Effector memory CD8-positive, alpha-beta T cell (primary cell): ENCODE results near the gene PLCB1.

Experiments
- ATAC-seq: fragments of 150-1000 bp; cut with Tn5 transposase; replicated peaks from 2 replicates; pipeline ENCODE4 v1.10.0; 2021; ENCODE audit warnings: mild to moderate bottlenecking, moderate library complexity
- DNase-seq, 3 experiments: peaks; one replicate each; pipeline ENCODE4 v3.0.0; 2021
- H3K27ac Mint-ChIP-seq, 2 donors: one replicate each; pipeline ENCODE4 v1.8.0; 2022; ENCODE audit warnings: mild to moderate bottlenecking in 2 of 2, mixed read lengths in 2 of 2, moderate library complexity in 2 of 2
- H3K27me3 Mint-ChIP-seq, 2 donors: one replicate each; pipeline ENCODE4 v1.8.0; 2022; ENCODE audit warnings: mixed read lengths in 2 of 2
- H3K36me3 Mint-ChIP-seq: one replicate; pipeline ENCODE4 v1.8.0; 2022; ENCODE audit warnings: mild to moderate bottlenecking, moderate library complexity, mixed read lengths; ENCODE audit not compliant: insufficient read depth
- H3K4me1 Mint-ChIP-seq, 2 donors: one replicate each; pipeline ENCODE4 v1.8.0; 2022; ENCODE audit warnings: low read depth in 2 of 2, mixed read lengths in 2 of 2
- H3K4me3 Mint-ChIP-seq, 2 donors: one replicate each; pipeline ENCODE4 v1.8.0; 2022; ENCODE audit warnings: mild to moderate bottlenecking in 2 of 2, mixed read lengths in 2 of 2, moderate library complexity in 2 of 2
- H3K9me3 Mint-ChIP-seq, 2 donors: one replicate each; pipeline ENCODE4 v1.8.0; 2022; ENCODE audit warnings: mixed read lengths in 2 of 2

The PLCB1 gene

DNA sequence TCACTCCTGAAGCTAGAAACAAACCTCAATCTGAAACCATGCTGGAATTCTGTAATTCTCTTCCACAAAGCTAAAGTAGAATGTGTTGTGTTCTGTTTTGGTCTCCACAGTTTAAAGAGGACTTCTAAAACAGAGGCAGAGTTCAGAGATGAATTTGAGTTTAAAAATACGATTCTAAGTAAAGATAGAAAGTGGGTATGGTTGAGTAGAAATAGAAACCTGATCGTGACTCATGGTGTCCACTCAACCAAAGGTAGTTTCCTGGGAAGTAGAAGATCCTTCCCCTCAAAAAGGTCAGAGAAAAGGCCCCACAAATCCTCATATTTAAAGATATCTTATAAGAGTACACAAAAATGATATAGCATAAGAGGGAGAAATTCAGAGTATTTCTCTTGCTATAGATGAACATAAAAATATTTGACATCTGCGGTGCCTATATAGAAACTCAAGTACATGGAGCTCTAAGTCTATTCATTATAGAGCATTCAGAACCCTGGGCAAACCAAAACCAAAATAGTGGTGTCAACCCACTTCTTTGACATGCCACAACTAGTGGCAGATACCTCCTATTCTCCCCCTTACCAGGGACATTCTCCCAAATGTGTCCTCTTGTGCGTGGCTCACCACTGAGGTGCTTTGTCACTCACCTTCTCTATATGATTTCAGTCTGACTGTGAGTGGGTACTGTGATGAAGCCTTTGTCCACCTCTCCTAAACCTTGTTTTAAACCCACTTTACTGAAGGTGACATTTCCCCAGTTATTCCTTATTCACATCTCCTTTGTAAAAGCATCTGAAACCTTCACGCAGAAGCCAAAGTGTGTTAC is 84.5 kb downstream of the PLCB1 start:
- Mint-ChIP-seq H3K9me3 (no peaks in the 10 kb centered on the region), H3K4me3 (no peak overlapping the region), H3K27ac (no peak overlapping the region), H3K27me3 (no peaks in the 10 kb centered on the region), H3K4me1 (peaks cover 30 to 41% of the 10 kb centered on the region in 2 donors), H3K36me3 (peaks cover 2% of the 10 kb centered on the region)
- DNase-seq (no peak), ATAC-seq (no peak)

DNA sequence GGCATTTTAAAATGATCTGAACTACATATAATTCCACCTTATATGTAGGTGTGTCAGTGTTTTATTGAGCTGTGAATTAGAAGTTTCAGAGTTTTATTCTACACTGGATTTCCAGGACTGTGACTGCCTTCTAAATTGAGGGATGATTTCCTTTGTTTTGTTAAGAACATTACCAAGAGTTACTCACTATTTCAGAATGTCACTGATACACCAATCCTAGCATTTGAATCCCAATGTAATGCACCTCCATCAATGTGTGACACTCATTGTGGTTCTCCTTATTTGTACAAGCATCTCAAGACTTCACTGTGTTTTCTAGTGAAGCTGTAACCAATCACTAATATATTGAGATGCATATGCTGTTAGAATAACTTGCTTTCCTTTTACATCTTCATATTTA is 86.8 kb downstream of the PLCB1 start:
- no peak overlapping the region for H3K27ac Mint-ChIP-seq
- no peaks in the 10 kb centered on the region for H3K27me3 Mint-ChIP-seq
- ATAC-seq: no peak
- no peaks in the 10 kb centered on the region for H3K9me3 Mint-ChIP-seq
- H3K4me3 Mint-ChIP-seq: no peak overlapping the region
- peaks cover 2% of the 10 kb centered on the region for H3K36me3 Mint-ChIP-seq
- no peak for DNase-seq
- H3K4me1 Mint-ChIP-seq: peaks cover 19 to 29% of the 10 kb centered on the region in 2 donors

DNA sequence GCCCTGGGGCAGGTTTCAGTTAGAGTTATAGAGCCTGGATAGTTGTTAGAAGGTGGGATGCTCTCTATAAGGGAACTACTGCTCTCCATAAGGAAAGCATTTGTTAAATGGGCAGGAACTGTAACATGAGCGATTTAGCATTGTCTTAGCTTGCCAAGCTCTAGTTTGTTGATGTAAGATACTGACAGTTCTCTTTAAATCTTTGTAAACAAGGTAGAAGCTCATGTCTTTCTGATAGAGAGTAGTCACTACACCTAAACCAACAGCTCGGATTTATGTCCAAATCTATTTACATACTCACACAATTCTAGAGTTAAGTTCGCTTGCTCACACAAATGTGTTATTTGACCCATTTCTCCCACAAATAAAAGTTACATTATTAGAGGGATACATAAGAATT is 87.3 kb downstream of the PLCB1 start:
- Mint-ChIP-seq H3K27ac (no peak overlapping the region), H3K9me3 (no peaks in the 10 kb centered on the region), H3K27me3 (no peaks in the 10 kb centered on the region), H3K4me3 (no peak overlapping the region), H3K36me3 (peaks cover 2% of the 10 kb centered on the region), H3K4me1 (peaks cover 15 to 23% of the 10 kb centered on the region in 2 donors)
- no peak for DNase-seq
- ATAC-seq: no peak

GRCh38 chr20:8220716-8221115 is 88.7 kb downstream of the PLCB1 start:
- ATAC-seq (no peak), DNase-seq (no peak)
- Mint-ChIP-seq H3K9me3 (no peaks in the 10 kb centered on the region), H3K27me3 (no peaks in the 10 kb centered on the region), H3K36me3 (peaks cover 2% of the 10 kb centered on the region), H3K4me3 (no peak overlapping the region), H3K4me1 (peaks cover 8 to 20% of the 10 kb centered on the region in 2 donors), H3K27ac (no peak overlapping the region)

DNA sequence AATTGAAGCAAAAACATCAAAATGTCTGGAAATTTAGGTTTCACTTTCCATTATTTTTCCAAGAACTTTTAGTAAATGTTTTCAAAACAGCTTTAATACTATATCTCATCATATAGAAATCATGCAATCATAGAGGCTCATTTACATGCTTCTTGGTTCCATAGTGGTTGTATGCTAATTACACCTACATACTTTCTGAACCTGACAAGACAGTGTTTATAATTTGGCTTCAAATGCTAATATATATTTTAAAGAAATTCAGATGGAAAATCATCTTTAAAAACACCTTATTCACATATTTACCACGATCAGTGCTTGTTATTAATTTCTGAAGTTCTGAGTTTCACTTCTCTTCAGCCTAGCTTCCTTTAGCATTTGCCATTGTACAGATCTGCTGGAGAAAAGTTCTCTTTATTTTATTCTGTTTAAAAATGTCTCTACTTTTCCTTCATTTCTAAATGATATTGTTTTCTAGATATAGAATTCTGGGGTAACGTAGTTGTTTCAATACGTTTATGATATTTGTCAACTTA is 89.9 kb downstream of the PLCB1 start:
- Mint-ChIP-seq H3K27me3 (no peaks in the 10 kb centered on the region), H3K4me1 (peaks cover 10 to 22% of the 10 kb centered on the region in 2 donors), H3K9me3 (no peaks in the 10 kb centered on the region), H3K27ac (no peak overlapping the region), H3K36me3 (peaks cover 2% of the 10 kb centered on the region), H3K4me3 (no peak overlapping the region)
- ATAC-seq (no peak), DNase-seq (no peak)

GRCh38 chr20:8223091-8223870 is 91.2 kb downstream of the PLCB1 start:
- H3K4me1 Mint-ChIP-seq: peaks cover 9 to 11% of the 10 kb centered on the region in 2 donors
- no peaks in the 10 kb centered on the region for H3K9me3 Mint-ChIP-seq
- DNase-seq (no peak), ATAC-seq (no peak)
- no peaks in the 10 kb centered on the region for H3K27me3 Mint-ChIP-seq
- H3K36me3 Mint-ChIP-seq: peaks cover 3% of the 10 kb centered on the region
- no peak overlapping the region for H3K4me3 Mint-ChIP-seq
- no peak overlapping the region for H3K27ac Mint-ChIP-seq

GRCh38 chr20:8225658-8226057 is 93.6 kb downstream of the PLCB1 start:
- H3K4me1 Mint-ChIP-seq: peaks cover 4 to 11% of the 10 kb centered on the region in 2 donors

DNA sequence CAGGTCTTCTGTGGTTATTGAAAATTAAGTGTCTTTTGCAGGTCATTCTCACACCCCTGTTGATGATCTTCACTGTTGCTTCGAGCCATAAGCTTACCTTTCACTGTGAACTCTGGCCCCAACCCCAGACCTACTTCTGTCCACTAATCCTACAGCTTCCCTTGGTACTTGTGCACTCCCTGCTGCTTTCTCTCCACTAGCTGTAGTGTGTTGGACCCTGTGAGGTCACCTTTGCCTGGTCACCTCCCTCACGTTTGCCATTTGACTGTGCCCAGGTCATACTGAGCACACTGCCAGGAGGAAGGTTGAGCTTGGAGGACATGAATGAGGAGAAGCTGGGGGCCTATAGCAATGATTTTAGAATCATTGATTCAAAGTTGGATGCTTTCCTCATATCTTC is 94.0 kb downstream of the PLCB1 start:
- ATAC-seq: no peak
- Mint-ChIP-seq H3K27ac (no peak overlapping the region), H3K27me3 (no peaks in the 10 kb centered on the region)

More at GRCh38 chr20:8225658-8226057, 93.6 kb downstream of the PLCB1 start:
- no peak for DNase-seq
- Mint-ChIP-seq H3K36me3 (peaks cover 3% of the 10 kb centered on the region), H3K4me3 (no peak overlapping the region), H3K27ac (no peak overlapping the region), H3K9me3 (no peaks in the 10 kb centered on the region), H3K27me3 (no peaks in the 10 kb centered on the region)
- no peak for ATAC-seq

DNA sequence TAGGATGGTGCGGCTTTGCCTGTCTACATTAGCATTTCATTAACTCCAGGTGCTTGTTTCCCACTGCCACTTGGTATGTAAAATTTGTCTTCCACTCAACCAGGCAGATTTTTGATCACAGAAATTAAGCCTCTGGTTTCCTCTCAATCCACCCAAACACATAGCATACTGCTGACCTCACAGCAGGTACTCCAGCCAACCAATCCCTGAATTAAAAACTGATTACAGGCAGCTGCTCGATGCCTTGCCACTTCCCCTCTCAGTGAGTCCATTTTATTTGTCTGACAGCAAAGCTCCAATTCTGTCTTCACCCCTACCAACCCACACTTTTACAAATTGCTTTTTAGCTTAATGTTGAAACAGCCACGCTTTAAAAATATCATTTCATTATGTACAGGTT is 95.2 kb downstream of the PLCB1 start:
- Mint-ChIP-seq H3K27me3 (no peaks in the 10 kb centered on the region), H3K9me3 (no peaks in the 10 kb centered on the region), H3K4me1 (peaks cover 4 to 12% of the 10 kb centered on the region in 2 donors), H3K4me3 (no peak overlapping the region), H3K27ac (no peak overlapping the region), H3K36me3 (peaks cover 3% of the 10 kb centered on the region)
- no peak for ATAC-seq
- no peak for DNase-seq

More for the DNA sequence above, 94.0 kb downstream of the PLCB1 start:
- H3K4me3 Mint-ChIP-seq: no peak overlapping the region
- peaks cover 4 to 12% of the 10 kb centered on the region in 2 donors for H3K4me1 Mint-ChIP-seq
- DNase-seq: no peak
- H3K36me3 Mint-ChIP-seq: peaks cover 3% of the 10 kb centered on the region
- H3K9me3 Mint-ChIP-seq: no peaks in the 10 kb centered on the region

DNA sequence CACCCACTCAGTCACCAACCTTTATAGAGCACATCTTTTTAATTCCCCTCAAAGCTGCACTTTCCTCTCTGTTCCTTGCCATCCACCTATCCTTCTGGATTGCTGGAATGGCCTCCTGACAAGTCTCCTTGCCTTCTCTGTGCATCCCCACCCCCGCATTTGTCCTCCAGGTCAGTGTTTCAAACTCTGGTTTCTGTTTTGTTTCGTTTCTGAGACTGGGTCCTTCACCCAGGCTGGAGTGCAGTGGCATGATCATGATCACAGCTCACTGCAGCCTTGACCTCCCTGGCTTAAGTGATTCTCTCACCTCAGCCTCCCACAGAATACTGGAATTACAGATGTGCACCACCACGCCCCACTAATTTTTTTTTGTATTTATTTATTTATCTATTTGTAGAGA is 96.2 kb downstream of the PLCB1 start:
- Mint-ChIP-seq H3K4me1 (peaks cover 4 to 14% of the 10 kb centered on the region in 2 donors), H3K4me3 (no peak overlapping the region), H3K9me3 (no peaks in the 10 kb centered on the region), H3K27ac (no peak overlapping the region), H3K36me3 (peaks cover 3% of the 10 kb centered on the region), H3K27me3 (no peaks in the 10 kb centered on the region)
- no peak for ATAC-seq
- no peak for DNase-seq

DNA sequence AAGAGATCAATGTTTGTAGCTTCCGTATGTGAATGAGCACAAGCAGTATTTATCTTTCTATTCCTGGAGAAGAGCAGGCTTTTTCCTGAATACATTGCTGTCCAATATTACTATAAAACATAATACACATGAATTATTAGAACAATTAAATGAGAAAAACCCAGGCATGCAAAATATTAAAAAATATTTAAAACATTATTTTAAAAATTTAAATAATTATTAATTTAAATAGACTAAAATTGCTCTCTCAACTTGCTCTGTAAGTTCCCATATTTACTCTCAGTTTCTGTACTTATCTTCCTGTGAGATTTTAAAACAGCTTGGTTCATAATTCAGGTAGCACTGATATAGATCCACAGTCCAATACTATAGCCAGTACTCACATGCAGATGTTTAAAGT is 97.0 kb downstream of the PLCB1 start:
- Mint-ChIP-seq H3K36me3 (peaks cover 3% of the 10 kb centered on the region), H3K27me3 (no peaks in the 10 kb centered on the region), H3K4me3 (no peak overlapping the region), H3K9me3 (no peaks in the 10 kb centered on the region), H3K27ac (no peak overlapping the region), H3K4me1 (peaks cover 9 to 16% of the 10 kb centered on the region in 2 donors)
- DNase-seq (no peak), ATAC-seq (no peak)

DNA sequence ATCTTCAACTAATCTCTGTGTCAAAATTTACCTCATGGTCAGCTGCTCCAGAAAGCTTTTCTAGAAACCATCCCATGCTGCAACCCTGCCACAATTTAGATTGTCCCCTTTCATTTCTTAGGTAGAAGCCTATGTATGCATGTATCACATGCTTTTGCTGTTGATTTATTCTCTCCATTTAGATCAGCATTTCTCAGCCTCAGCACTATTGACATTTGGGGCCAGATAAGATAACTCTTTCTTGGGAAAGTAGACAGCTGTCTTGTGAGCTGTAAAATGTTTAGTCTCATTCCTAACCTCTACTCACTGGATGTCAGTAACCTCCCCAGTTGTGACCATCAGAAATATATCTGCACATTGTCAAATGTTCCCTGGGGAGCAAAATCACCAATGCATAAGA is 99.0 kb downstream of the PLCB1 start:
- no peaks in the 10 kb centered on the region for H3K9me3 Mint-ChIP-seq
- H3K4me1 Mint-ChIP-seq: peaks cover 8 to 16% of the 10 kb centered on the region in 2 donors
- no peak overlapping the region for H3K27ac Mint-ChIP-seq
- ATAC-seq (no peak), DNase-seq (no peak)
- no peaks in the 10 kb centered on the region for H3K27me3 Mint-ChIP-seq
- H3K36me3 Mint-ChIP-seq: peaks cover 3% of the 10 kb centered on the region
- no peak overlapping the region for H3K4me3 Mint-ChIP-seq

- no peak overlapping the region for H3K4me3 Mint-ChIP-seq
- ATAC-seq (no peak), DNase-seq (no peak)
- H3K27ac Mint-ChIP-seq: no peak overlapping the region
- no peaks in the 10 kb centered on the region for H3K9me3 Mint-ChIP-seq
- H3K4me1 Mint-ChIP-seq: peaks cover 5 to 11% of the 10 kb centered on the region in 2 donors
- H3K27me3 Mint-ChIP-seq: no peaks in the 10 kb centered on the region
- peaks cover 1% of the 10 kb centered on the region for H3K36me3 Mint-ChIP-seq
Measured at GRCh38 chr20:8232332-8232731, 100.3 kb downstream of the PLCB1 start.
